ENCODE data around the gene IPPK.

GRCh38 chr9:92601451-92601850 lies 68.5 kb downstream of the IPPK start:
- TF ChIP-seq YY1 (tag by site-specific recombination; IDR thresholded peaks at IDR 0.05) (no peak), ZNF37A (tag by site-specific recombination; IDR thresholded peaks at IDR 0.05) (no peak), KLF9 (tag by site-specific recombination; IDR thresholded peaks at IDR 0.05; ENCODE audit: low read depth) (no peak), ZNF140 (tag by site-specific recombination; IDR thresholded peaks at IDR 0.05) (no peak), ZNF585B (tag by site-specific recombination; IDR thresholded peaks at IDR 0.05) (no peak), ZNF146 (tag by site-specific recombination; IDR thresholded peaks at IDR 0.05) (no peak)
- TF ChIP-seq, protein P1, sequence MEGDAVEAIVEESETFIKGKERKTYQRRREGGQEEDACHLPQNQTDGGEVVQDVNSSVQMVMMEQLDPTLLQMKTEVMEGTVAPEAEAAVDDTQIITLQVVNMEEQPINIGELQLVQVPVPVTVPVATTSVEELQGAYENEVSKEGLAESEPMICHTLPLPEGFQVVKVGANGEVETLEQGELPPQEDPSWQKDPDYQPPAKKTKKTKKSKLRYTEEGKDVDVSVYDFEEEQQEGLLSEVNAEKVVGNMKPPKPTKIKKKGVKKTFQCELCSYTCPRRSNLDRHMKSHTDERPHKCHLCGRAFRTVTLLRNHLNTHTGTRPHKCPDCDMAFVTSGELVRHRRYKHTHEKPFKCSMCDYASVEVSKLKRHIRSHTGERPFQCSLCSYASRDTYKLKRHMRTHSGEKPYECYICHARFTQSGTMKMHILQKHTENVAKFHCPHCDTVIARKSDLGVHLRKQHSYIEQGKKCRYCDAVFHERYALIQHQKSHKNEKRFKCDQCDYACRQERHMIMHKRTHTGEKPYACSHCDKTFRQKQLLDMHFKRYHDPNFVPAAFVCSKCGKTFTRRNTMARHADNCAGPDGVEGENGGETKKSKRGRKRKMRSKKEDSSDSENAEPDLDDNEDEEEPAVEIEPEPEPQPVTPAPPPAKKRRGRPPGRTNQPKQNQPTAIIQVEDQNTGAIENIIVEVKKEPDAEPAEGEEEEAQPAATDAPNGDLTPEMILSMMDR (tag by site-specific recombination; IDR thresholded peaks at IDR 0.05), result no peak

All from HEK293 (cell line).